Activated naive CD8-positive, alpha-beta T cell treated with anti-CD3 and anti-CD28 coated beads, Interleukin-2, amount 50 U/mL, for 24 hours (primary cell): ENCODE results near the gene GHR.
A peak's percentile ranks its signal among the peaks of the same experiment; 100 is the strongest.

Source experiments
- ATAC-seq: fragments of 150-1000 bp; cut with Tn5 transposase; one replicate; pipeline ENCODE4 v1.10.0; 2021
- DNase-seq: peaks from one replicate; pipeline ENCODE4 v3.0.0; 2021
- H3K27ac Mint-ChIP-seq: one replicate; pipeline ENCODE4 v1.8.0; 2021; ENCODE audit warnings: mild to moderate bottlenecking, mixed read lengths
- H3K27me3 Mint-ChIP-seq: one replicate; pipeline ENCODE4 v1.8.0; 2021; ENCODE audit warnings: mixed read lengths
- H3K36me3 Mint-ChIP-seq: one replicate; pipeline ENCODE4 v1.8.0; 2021; ENCODE audit warnings: low read depth, mixed read lengths
- H3K4me1 Mint-ChIP-seq: one replicate; pipeline ENCODE4 v1.8.0; 2021; ENCODE audit warnings: mixed read lengths
- H3K4me3 Mint-ChIP-seq: one replicate; pipeline ENCODE4 v1.8.0; 2021; ENCODE audit warnings: mild to moderate bottlenecking, moderate library complexity, mixed read lengths
- H3K9me3 Mint-ChIP-seq: one replicate; pipeline ENCODE4 v1.8.0; 2021; ENCODE audit warnings: mixed read lengths

The GHR gene

DNA sequence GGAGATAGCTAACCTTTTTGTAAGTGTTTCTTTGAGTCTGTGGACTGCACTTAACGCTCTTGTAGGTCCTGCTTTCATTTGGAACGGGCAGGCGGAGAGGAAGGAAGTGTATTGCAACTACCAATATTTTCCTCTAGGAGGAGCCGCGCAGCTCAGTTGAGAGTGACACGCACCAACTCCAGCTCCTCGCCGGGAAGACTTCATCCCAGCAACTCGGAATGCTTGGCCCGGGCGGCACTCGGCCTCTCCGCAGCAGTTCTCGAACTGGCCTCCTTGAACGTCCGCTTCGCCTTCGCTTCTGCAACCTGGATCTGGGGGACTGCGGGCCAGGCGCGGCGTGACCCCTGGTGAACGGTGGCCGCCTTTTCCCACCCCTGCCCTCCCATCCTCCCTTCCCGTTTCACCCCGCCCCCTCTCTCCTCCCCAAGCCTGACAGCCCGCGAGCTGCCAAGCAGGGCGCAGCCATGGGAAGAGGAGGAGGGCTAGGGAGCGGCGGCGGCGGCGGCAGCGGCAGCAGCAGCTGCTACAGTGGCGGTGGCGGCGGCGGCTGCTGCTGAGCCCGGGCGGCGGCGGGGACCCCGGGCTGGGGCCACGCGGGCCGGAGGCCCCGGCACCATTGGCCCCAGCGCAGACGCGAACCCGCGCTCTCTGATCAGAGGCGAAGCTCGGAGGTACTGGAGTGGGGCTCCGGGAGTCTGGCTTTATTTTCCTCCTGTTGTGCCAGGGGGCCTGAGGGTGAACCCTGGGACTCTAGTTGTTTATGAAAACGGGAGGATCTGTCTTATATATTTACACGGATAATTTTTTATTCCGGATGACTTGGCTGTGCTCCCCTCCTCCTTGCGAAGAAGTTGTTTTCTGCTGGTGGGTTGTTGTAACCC is at the start of gene GHR:
GHR (plus strand) TSS at position 155 of the 881 bp plus-strand sequence. CDS start 142,436 bp downstream, outside the sequence.
- peak; percentile 22 for DNase-seq
- H3K9me3 Mint-ChIP-seq, result peaks cover 4% of the 10 kb centered on the region
- peak; percentile 51 for ATAC-seq
- H3K4me1 Mint-ChIP-seq, result no peaks in the 10 kb centered on the region
- H3K27ac Mint-ChIP-seq, result no peak within 1 kb of the TSS
- no peaks in the 10 kb centered on the region for H3K36me3 Mint-ChIP-seq
- H3K27me3 Mint-ChIP-seq, result peaks cover 16% of the 10 kb centered on the region
- H3K4me3 Mint-ChIP-seq, result no peak within 1 kb of the TSS

DNA sequence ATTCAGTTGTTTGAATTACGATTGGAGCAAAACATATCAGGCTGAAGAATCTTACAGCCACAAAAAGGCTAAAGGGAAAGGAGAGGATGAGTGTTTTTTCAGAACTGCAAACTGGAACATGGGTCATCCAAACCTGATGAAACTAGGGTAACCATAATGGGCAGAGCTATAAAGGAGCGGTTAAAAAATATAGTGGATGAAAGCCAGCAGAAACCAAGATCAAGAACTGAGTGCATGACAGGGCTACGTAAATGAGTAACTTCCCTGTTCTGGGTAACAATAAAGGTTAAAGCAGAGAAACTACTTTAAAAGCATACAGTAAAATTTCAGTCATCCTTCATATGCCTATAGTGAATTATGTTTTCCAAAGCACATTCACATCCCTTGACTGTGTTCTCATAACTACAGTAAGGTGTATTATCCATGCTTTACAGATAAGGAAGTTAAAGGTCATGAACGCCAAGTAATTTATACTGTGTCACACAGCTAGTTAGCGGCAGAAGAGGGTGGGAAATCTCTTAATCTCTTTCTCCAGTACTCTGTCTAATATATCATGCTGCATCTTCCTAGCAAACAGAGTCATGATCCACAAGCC is 48.5 kb upstream of the GHR start:
- H3K27me3 Mint-ChIP-seq, result no peaks in the 10 kb centered on the region
- peaks cover 15% of the 10 kb centered on the region for H3K9me3 Mint-ChIP-seq
- ATAC-seq (no peak), DNase-seq (no peak)
- no peak overlapping the region for H3K4me3 Mint-ChIP-seq
- H3K36me3 Mint-ChIP-seq, result no peaks in the 10 kb centered on the region
- H3K27ac Mint-ChIP-seq, result no peak overlapping the region
- no peaks in the 10 kb centered on the region for H3K4me1 Mint-ChIP-seq

DNA sequence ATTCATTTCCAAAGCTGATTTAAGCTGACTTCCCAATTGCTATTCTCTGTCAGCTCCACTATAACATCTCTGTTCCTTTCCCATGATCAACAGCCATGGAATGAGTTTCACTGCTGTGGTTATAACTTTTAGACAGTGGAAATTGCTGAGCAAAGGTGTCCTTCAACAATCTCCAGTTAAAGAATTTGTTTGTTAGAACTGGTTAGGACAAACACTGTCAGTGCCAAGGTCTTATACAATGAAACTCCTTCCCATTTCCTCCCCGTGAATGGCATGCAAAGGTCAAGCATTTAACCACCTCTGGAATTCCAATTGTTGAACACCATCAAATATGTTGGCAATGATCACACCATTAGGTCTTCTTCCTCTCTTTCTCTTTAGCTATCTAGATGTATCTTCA is 45.7 kb upstream of the GHR start:
- H3K27me3 Mint-ChIP-seq, result no peaks in the 10 kb centered on the region
- no peak overlapping the region for H3K27ac Mint-ChIP-seq
- DNase-seq, result no peak
- no peaks in the 10 kb centered on the region for H3K36me3 Mint-ChIP-seq
- H3K4me1 Mint-ChIP-seq, result no peaks in the 10 kb centered on the region
- H3K4me3 Mint-ChIP-seq, result no peak overlapping the region
- no peak for ATAC-seq
- peaks cover 14% of the 10 kb centered on the region for H3K9me3 Mint-ChIP-seq

DNA sequence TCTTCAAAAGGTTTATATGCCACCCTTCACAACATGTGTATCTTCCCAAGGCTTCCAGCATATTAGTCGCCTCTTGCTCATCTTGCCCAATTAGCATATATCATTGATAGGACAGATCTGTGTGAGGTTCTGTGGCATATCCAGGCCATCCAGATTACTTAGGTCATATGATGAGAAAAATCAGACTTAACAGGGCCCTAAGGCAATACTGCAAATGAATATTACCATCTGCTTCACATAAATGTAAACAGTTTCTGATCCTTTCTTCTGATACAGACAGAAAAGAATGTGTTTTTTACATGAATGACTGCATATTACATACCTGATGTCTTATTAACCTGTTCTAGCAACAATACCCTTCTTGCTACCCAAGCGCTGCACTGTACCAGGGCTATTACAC is 41.3 kb upstream of the GHR start:
- H3K4me1 Mint-ChIP-seq, result no peaks in the 10 kb centered on the region
- H3K9me3 Mint-ChIP-seq, result no peaks in the 10 kb centered on the region
- H3K27me3 Mint-ChIP-seq, result no peaks in the 10 kb centered on the region
- H3K36me3 Mint-ChIP-seq, result no peaks in the 10 kb centered on the region
- ATAC-seq (no peak), DNase-seq (no peak)
- H3K27ac Mint-ChIP-seq, result no peak overlapping the region
- no peak overlapping the region for H3K4me3 Mint-ChIP-seq

DNA sequence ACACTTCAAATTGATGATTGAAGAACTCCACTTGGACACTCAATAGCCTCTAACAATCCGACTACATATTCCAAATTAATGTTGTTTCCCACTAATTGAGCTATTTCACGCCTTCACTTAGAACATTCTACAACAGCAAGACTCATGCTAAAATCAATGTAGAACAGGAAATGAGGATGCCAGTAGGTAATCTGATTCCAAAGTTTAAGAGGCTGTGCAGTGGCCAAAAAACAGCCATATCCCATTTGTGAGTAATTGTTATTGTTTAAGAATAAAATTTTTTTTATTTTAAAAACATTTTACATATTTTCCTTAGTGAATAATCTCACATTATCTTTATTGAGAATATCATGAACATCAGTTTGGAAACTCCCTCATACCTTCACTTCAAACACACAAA is 35.7 kb upstream of the GHR start:
- Mint-ChIP-seq H3K27ac (no peak overlapping the region), H3K27me3 (peaks cover 2% of the 10 kb centered on the region), H3K36me3 (no peaks in the 10 kb centered on the region), H3K9me3 (peaks cover 5% of the 10 kb centered on the region), H3K4me3 (no peak overlapping the region), H3K4me1 (no peaks in the 10 kb centered on the region)
- no peak for DNase-seq
- no peak for ATAC-seq

DNA sequence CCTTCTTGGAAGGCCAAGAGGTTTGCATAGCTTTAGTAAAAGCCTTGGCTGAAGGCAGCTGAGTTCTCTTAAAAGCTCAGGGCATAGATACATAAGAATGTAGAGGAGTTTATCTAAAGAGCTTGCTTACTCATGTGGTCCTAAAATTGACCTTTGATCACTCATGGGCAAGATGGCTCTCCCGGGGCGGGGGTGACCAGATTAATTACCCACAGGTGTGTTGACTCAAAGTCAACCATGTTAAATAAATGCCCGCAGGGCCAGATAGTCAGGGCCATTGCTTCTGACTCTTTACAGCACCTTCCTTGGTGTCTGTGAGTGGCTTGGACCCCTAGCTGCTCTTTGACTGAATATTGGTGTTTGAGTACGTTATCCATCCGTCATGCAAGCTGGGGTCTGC is 33.1 kb upstream of the GHR start:
- Mint-ChIP-seq H3K27me3 (peaks cover 2% of the 10 kb centered on the region), H3K27ac (no peak overlapping the region), H3K9me3 (peaks cover 11% of the 10 kb centered on the region), H3K4me3 (no peak overlapping the region), H3K4me1 (no peaks in the 10 kb centered on the region), H3K36me3 (peaks cover 3% of the 10 kb centered on the region)
- ATAC-seq (no peak), DNase-seq (no peak)

DNA sequence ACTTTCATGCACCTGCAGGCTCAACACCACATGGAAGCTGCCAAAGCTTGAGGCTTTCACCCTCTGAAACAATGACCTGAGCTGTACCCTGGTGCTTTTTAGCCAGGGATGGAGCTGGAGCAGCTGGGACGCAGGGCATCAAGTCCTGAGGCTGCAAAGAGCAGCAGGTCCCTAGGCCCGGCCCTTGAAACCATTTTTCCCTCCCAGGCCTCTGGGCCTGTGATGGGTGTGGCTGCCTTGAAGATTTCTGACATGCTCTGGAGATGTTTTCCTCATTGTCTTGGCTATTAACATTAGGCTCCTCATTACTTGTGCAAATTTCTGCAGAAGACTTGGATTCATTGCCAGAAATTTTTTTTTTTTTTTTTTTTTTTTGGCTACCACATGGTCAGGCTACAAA is 30.3 kb upstream of the GHR start:
- peaks cover 11% of the 10 kb centered on the region for H3K9me3 Mint-ChIP-seq
- H3K27ac Mint-ChIP-seq, result no peak overlapping the region
- H3K36me3 Mint-ChIP-seq, result peaks cover 3% of the 10 kb centered on the region
- DNase-seq, result no peak
- no peak for ATAC-seq
- H3K4me3 Mint-ChIP-seq, result no peak overlapping the region
- H3K27me3 Mint-ChIP-seq, result peaks cover 4% of the 10 kb centered on the region
- no peaks in the 10 kb centered on the region for H3K4me1 Mint-ChIP-seq

DNA sequence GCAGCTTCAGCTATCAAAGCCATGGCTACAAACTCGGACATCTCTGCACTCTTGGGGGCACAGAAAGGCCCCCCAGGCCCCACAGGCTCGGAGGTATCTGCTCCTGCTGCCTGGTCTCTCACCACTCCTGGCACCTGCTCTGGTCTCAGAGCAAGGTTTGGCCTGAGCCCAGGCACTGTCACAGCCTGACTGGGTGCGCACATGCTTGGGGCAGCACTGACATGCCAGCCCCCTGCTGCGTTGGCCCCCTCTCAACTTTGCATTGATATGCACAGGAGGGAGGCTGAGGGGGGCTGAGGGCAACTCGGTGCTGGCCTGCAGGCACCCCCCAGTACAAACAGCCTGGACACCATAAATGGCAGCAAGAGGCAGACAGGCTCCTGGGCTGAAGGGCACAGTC is 27.1 kb upstream of the GHR start:
- ATAC-seq, result no peak
- no peak for DNase-seq
- Mint-ChIP-seq H3K36me3 (peaks cover 3% of the 10 kb centered on the region), H3K27ac (no peak overlapping the region), H3K4me1 (no peaks in the 10 kb centered on the region), H3K9me3 (peaks cover 7% of the 10 kb centered on the region), H3K27me3 (peaks cover 2% of the 10 kb centered on the region), H3K4me3 (no peak overlapping the region)

DNA sequence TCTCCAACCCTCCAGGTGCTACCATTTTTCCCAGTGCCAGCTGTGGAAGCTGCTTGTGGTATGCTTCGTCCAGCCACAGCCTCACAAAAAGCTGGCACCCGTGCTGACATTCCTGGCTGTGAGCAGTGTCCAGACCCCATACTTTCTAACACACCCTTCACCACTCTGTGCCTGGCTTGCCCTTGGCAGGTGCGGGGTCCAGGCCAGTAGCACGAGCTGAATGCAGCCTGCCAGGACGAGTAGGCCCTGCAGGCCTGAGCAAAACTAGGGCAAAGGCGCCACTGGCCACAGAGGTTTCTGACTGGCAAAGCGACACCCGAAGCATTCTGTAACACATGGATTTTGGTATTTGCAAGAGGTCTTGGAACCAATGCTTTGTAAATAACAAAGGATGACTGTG is 26.0 kb upstream of the GHR start:
- ATAC-seq (no peak), DNase-seq (no peak)
- Mint-ChIP-seq H3K27ac (no peak overlapping the region), H3K36me3 (peaks cover 3% of the 10 kb centered on the region), H3K27me3 (peaks cover 2% of the 10 kb centered on the region), H3K9me3 (peaks cover 7% of the 10 kb centered on the region), H3K4me3 (no peak overlapping the region), H3K4me1 (no peaks in the 10 kb centered on the region)

DNA sequence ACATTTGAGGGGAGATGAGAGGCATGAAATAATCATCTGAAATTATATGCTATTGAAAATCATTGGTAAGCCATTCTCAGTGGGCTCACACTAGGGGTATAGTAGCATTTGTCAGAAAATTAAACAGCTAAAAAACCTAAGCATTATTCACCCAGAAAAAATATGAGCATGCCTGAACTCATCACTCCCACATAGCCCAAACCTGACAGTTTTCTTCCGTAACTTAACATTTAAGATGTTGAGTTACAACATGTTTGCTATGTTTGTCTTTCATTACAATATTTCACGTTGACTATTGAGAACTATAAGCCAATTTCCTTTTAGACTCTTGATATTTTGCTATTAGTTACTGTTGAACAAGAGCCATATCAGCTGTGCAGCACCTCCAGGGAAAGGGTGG is 23.5 kb upstream of the GHR start:
- Mint-ChIP-seq H3K36me3 (no peaks in the 10 kb centered on the region), H3K9me3 (no peaks in the 10 kb centered on the region), H3K4me3 (no peak overlapping the region), H3K27me3 (peaks cover 2% of the 10 kb centered on the region), H3K4me1 (no peaks in the 10 kb centered on the region), H3K27ac (no peak overlapping the region)
- ATAC-seq (no peak), DNase-seq (no peak)

DNA sequence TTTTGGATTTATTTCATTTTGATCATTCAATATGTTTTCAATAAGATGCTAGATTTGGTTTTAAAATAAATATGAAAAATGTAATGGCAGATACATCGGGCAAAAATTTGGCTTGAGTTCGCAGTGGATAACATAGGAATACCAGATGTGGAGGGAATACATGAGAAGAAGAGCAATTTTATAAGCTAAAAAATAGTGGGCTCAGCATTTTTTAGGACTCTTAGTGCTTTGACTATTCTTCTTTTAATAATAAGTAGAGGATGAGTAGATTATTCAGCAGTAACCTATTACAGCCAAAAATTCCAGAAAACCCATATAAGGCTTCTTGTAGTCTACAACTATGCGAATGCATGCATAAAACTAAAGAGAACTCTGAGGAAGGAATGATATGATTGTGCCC is 22.8 kb upstream of the GHR start:
- Mint-ChIP-seq H3K4me1 (no peaks in the 10 kb centered on the region), H3K4me3 (no peak overlapping the region), H3K27me3 (no peaks in the 10 kb centered on the region), H3K27ac (no peak overlapping the region), H3K9me3 (no peaks in the 10 kb centered on the region), H3K36me3 (no peaks in the 10 kb centered on the region)
- no peak for ATAC-seq
- DNase-seq, result no peak

DNA sequence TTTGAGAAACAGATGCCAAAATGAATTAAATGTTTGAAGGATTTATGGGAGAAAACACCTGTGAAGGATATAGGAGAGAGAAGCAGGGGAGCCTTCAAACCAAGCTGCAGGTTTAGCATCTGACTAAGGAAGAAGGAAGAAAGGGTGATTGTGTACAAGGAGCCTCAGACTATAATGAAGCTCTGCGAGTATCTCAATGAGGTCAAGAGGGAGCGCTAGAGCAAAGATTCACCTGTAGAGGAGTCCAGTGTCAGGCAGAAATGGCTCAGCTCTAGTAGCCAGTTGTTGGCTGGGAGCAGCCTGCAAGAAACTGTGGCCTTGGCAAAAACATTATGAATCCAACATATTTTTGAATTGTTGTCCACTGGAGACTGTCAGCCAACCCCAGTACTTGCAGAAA is 20.0 kb upstream of the GHR start:
- no peak for DNase-seq
- Mint-ChIP-seq H3K27me3 (no peaks in the 10 kb centered on the region), H3K27ac (no peak overlapping the region), H3K4me1 (no peaks in the 10 kb centered on the region), H3K36me3 (no peaks in the 10 kb centered on the region), H3K4me3 (no peak overlapping the region), H3K9me3 (no peaks in the 10 kb centered on the region)
- ATAC-seq, result no peak

DNA sequence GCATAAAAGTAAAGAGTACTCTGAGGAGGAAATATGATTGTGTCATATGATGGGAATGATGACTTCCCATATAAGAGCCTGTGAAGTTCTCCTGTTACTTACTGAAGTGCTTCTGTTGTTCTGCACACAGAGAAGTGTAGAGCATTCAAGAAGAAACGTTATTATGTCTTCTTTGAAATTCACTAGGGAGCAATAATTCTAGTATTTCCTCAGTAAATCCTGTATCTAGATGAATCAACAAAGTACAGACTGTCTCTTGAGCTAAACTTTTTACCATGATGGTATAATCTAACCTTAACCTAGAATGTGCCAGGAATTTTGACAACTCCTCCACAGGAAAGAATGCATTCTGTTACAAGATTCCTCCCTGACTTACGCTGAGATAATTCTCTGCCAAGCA is 18.9 kb upstream of the GHR start:
- Mint-ChIP-seq H3K27ac (no peak overlapping the region), H3K9me3 (no peaks in the 10 kb centered on the region), H3K4me3 (no peak overlapping the region), H3K36me3 (no peaks in the 10 kb centered on the region), H3K27me3 (no peaks in the 10 kb centered on the region), H3K4me1 (no peaks in the 10 kb centered on the region)
- ATAC-seq (no peak), DNase-seq (no peak)

DNA sequence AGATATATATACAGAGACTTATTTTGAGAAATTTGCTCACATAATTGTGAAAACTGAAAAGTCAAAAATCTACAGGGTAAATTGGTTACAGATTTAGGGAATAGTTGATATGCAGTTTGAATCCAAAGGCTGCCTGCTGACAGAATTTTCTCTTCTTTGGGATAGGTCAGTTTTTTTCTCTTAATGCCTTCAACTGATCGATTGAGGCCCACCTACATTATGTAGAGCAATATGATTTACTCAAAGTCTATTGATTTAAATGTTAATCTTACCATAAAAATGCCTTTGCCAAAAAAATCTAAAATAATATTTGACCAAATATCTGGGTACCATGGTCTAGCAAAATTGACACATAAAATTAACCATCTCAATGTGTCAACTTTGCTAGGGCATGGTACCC is 3.9 kb upstream of the GHR start:
- peaks cover 9% of the 10 kb centered on the region for H3K27me3 Mint-ChIP-seq
- H3K4me3 Mint-ChIP-seq, result no peak overlapping the region
- DNase-seq (no peak), ATAC-seq (no peak)
- no peaks in the 10 kb centered on the region for H3K36me3 Mint-ChIP-seq
- H3K9me3 Mint-ChIP-seq, result peaks cover 8% of the 10 kb centered on the region
- no peaks in the 10 kb centered on the region for H3K4me1 Mint-ChIP-seq
- no peak overlapping the region for H3K27ac Mint-ChIP-seq

DNA sequence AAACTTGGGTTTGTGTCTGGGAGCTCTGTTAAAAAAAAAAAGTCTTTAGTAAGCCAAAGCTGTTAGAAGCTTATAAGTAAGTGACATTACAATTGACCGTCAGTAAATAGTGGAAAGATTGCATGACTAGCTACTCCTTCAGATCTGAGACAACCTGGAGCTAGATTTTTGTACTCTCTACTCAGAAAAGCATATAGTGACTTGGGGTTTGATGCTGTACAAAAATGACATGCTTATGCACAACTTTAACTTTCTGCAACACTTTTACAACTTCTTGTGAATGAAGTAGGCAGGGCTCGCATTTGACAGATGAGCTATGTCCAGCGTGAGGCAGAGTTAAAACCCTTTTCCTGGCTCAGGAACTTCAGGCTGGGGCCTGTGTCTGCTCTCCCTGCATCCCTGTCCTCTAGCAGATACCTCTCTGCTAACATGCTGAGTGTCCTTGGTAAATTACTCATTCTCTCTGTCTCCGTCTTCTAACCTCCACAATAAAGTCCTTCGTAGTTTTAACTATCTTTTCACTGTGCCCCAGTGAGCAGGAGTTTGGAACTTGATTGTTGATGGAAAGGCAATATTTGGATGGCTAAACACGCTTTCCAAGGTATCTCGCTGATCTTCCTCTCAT is 471 bp upstream of the GHR start:
- Mint-ChIP-seq H3K9me3 (peaks cover 4% of the 10 kb centered on the region), H3K27ac (no peak overlapping the region), H3K27me3 (peaks cover 14% of the 10 kb centered on the region), H3K4me3 (no peak overlapping the region), H3K36me3 (no peaks in the 10 kb centered on the region), H3K4me1 (no peaks in the 10 kb centered on the region)
- DNase-seq (no peak), ATAC-seq (no peak)
